H1 (cell line): ENCODE data around the gene AURKB. TPM values are rescaled to one million over a fixed set of nuclear protein-coding genes. Genes with fewer than 3 reads are reported as not detected.

Experiments used
- CTCF ChIA-PET: fragments of 300-600 bp; sonication (Branson Sonifier 250); formaldehyde crosslinking; loops from one replicate; lab custom pipeline; 2021; ENCODE audit not compliant: partially characterized antibody; lab: Charles Lee
- POLR2A ChIA-PET: fragments of 300-600 bp; sonication (Branson Sonifier 250); formaldehyde crosslinking; loops from one replicate; lab custom pipeline; 2021; ENCODE audit warnings: inconsistent platforms; ENCODE audit not compliant: partially characterized antibody; lab: Charles Lee
- DNase-seq, 2 experiments: peaks; one replicate each; pipeline versions ENCODE4 v3.0.0 to v3.0.0-alpha.2; 2010 to 2022; ENCODE audit warnings: low spot score in 2 of 2, low read depth in 1 of 2, mixed read lengths in 1 of 2
- FAIRE-seq: peaks from 2 replicates; lab custom pipeline; 2011; peaks lifted over from hg19 to GRCh38; lab: Jason Lieb, UNC
- H2AFZ ChIP-seq: 2 replicates; pipeline ENCODE4 v1.8.1; 2012; ENCODE audit warnings: low read length, inconsistent platforms
- H2AK5ac ChIP-seq: 2 replicates; pipeline ENCODE4 v1.6.1; 2013; ENCODE audit warnings: low read depth, low read length
- H2BK120ac ChIP-seq: replicated peaks from 2 replicates; pipeline ENCODE3; 2013; ENCODE audit warnings: low read depth, low read length, inconsistent platforms
- H2BK12ac ChIP-seq: 2 replicates; pipeline ENCODE4 v1.6.1; 2013; ENCODE audit warnings: low read depth, low read length
- H2BK15ac ChIP-seq: 2 replicates; pipeline ENCODE4 v1.6.1; 2013; ENCODE audit warnings: low read length
- H2BK20ac ChIP-seq: 2 replicates; pipeline ENCODE4 v1.6.1; 2013; ENCODE audit warnings: low read length
- H2BK5ac ChIP-seq: 2 replicates; pipeline ENCODE4 v1.6.1; 2013; ENCODE audit warnings: low read depth, low read length
- H3K14ac ChIP-seq: 2 replicates; pipeline ENCODE4 v1.6.1; 2013; ENCODE audit warnings: inconsistent platforms; ENCODE audit not compliant: insufficient read length
- H3K18ac ChIP-seq: 2 replicates; pipeline ENCODE4 v1.6.1; 2013; ENCODE audit warnings: low read length; ENCODE audit errors: extremely low read depth
- H3K23ac ChIP-seq: 2 replicates; pipeline ENCODE4 v1.6.1; 2013; ENCODE audit warnings: inconsistent platforms; ENCODE audit not compliant: insufficient read length
- H3K23me2 ChIP-seq: 2 replicates; pipeline ENCODE4 v1.6.1; 2013; ENCODE audit warnings: low read depth, low read length
- H3K27ac ChIP-seq: 2 replicates; pipeline ENCODE4 v1.6.1; 2011; ENCODE audit warnings: low read depth, low read length, inconsistent platforms
- H3K27me3 ChIP-seq, 4 experiments: replicated peaks in 1 of 4; 1 replicate in 1 of 4; 2 replicates in 3 of 4; pipeline versions ENCODE4 v1.6.1 to v1.8.1; 2011 to 2013; ENCODE audit warnings: low read length in 3 of 4, mild to moderate bottlenecking in 3 of 4, inconsistent platforms in 2 of 4, mixed read lengths in 2 of 4, moderate library complexity in 1 of 4; ENCODE audit not compliant: control insufficient read depth in 3 of 4, insufficient read depth in 3 of 4; ENCODE audit errors: extremely low read depth in 1 of 4
- H3K36me3 ChIP-seq, 4 experiments: 2 replicates each; pipeline versions ENCODE4 v1.6.1 to v1.8.1; 2011 to 2013; ENCODE audit warnings: mild to moderate bottlenecking in 4 of 4, low read length in 3 of 4, moderate library complexity in 2 of 4, control low read depth in 1 of 4, inconsistent platforms in 1 of 4; ENCODE audit not compliant: insufficient read depth in 4 of 4, control insufficient read depth in 2 of 4
- H3K4ac ChIP-seq: replicated peaks from 2 replicates; pipeline ENCODE3; 2013; ENCODE audit warnings: low read length, low read depth, mixed read lengths, inconsistent platforms; ENCODE audit not compliant: insufficient read length
- H3K4me1 ChIP-seq, 4 experiments: replicated peaks in 1 of 4; 1 replicate in 1 of 4; 2 replicates in 3 of 4; pipeline versions ENCODE4 v1.6.1 to v1.8.1; 2011 to 2013; ENCODE audit warnings: low read length in 3 of 4, inconsistent platforms in 2 of 4, mixed read lengths in 1 of 4; ENCODE audit not compliant: insufficient read depth in 4 of 4, control insufficient read depth in 3 of 4
- H3K4me2 ChIP-seq, 2 experiments: 2 replicates each; pipeline versions ENCODE4 v1.6.1 to v1.8.1; 2011 to 2013; ENCODE audit warnings: low read depth in 2 of 2, low read length in 2 of 2, control low read depth in 1 of 2, inconsistent platforms in 1 of 2, mild to moderate bottlenecking in 1 of 2; ENCODE audit not compliant: insufficient read depth in 1 of 2
- H3K4me3 ChIP-seq, 4 experiments: fragments of 200-600, 300-600 bp in 1 of 4; sonication (generic), shearing (Covaris generic), sonication (Bioruptor Twin) in 1 of 4; 2 replicates each; pipeline versions ENCODE4 v1.5.1 to v1.8.1; 2011 to 2016; ENCODE audit warnings: low read length in 4 of 4, low read depth in 3 of 4, control low read depth in 2 of 4, inconsistent platforms in 2 of 4, mild to moderate bottlenecking in 2 of 4, mixed read lengths in 1 of 4, moderate library complexity in 1 of 4; ENCODE audit not compliant: insufficient read depth in 2 of 4; ENCODE audit errors: extremely low read depth in 1 of 4
- H3K56ac ChIP-seq: replicated peaks from 2 replicates; pipeline ENCODE3; 2013; ENCODE audit warnings: low read depth, mild to moderate bottlenecking, mixed read lengths, low read length, inconsistent platforms; ENCODE audit not compliant: insufficient read length
- H3K79me1 ChIP-seq: 2 replicates; pipeline ENCODE4 v1.6.1; 2013; ENCODE audit warnings: low read depth, low read length, control low read depth
- H3K79me2 ChIP-seq, 2 experiments: 2 replicates each; pipeline versions ENCODE4 v1.6.1 to v1.8.1; 2012 to 2013; ENCODE audit warnings: low read length in 2 of 2, mild to moderate bottlenecking in 2 of 2, inconsistent platforms in 1 of 2; ENCODE audit not compliant: insufficient read depth in 2 of 2, control insufficient read depth in 1 of 2
- H3K9ac ChIP-seq, 4 experiments: replicated peaks in 1 of 4; 1 replicate in 1 of 4; 2 replicates in 3 of 4; pipeline versions ENCODE4 v1.6.1 to v1.8.1; 2011 to 2013; ENCODE audit warnings: low read depth in 3 of 4, low read length in 3 of 4, control low read depth in 2 of 4, mild to moderate bottlenecking in 2 of 4, moderate library complexity in 2 of 4, inconsistent platforms in 1 of 4; ENCODE audit errors: extremely low read depth in 1 of 4
- H3K9me3 ChIP-seq, 2 experiments: 2 replicates each; pipeline versions ENCODE4 v1.6.1 to v1.8.1; 2012 to 2013; ENCODE audit warnings: mild to moderate bottlenecking in 2 of 2, moderate library complexity in 2 of 2, control low read depth in 1 of 2, inconsistent platforms in 1 of 2, low read depth in 1 of 2, low read length in 1 of 2, mixed read lengths in 1 of 2; ENCODE audit not compliant: insufficient read depth in 2 of 2
- H4K20me1 ChIP-seq, 2 experiments: replicated peaks in 1 of 2; 2 replicates each; pipeline versions ENCODE3 to v1.8.1; 2011 to 2013; ENCODE audit warnings: inconsistent platforms in 2 of 2, low read length in 2 of 2, mild to moderate bottlenecking in 1 of 2; ENCODE audit not compliant: insufficient read depth in 2 of 2, control insufficient read depth in 1 of 2
- H4K5ac ChIP-seq: 2 replicates; pipeline ENCODE4 v1.6.1; 2013; ENCODE audit warnings: low read length, low read depth, mixed read lengths, inconsistent platforms; ENCODE audit not compliant: insufficient read length
- H4K8ac ChIP-seq: 2 replicates; pipeline ENCODE4 v1.8.0; 2013; ENCODE audit warnings: mild to moderate bottlenecking, moderate library complexity, low read length, inconsistent platforms; ENCODE audit not compliant: insufficient read depth; ENCODE audit errors: extremely low read depth
- H4K91ac ChIP-seq: replicated peaks from 2 replicates; pipeline ENCODE3; 2013; ENCODE audit warnings: low read length, mixed read lengths, inconsistent platforms; ENCODE audit not compliant: insufficient read length
- ATF3 ChIP-seq: IDR thresholded peaks from 2 replicates; pipeline ENCODE4 v1.6.1; 2011; ENCODE audit warnings: low read depth, mild to moderate bottlenecking, low read length; ENCODE audit not compliant: insufficient read depth
- CHD2 ChIP-seq: IDR thresholded peaks from 2 replicates; pipeline ENCODE4 v1.6.1; 2012; ENCODE audit warnings: low read length, improper control_type of control experiment
- CTCF ChIP-seq, 3 experiments: IDR thresholded peaks; 1 replicate in 2 of 3; 2 replicates in 1 of 3; pipeline versions ENCODE4 v1.5.1 to v1.6.1; 2011; ENCODE audit warnings: low read length in 3 of 3, mild to moderate bottlenecking in 3 of 3, inconsistent platforms in 2 of 3, low read depth in 1 of 3, moderate library complexity in 1 of 3; ENCODE audit not compliant: insufficient read depth in 1 of 3; ENCODE audit errors: control extremely low read depth in 1 of 3
- EGR1 ChIP-seq: IDR thresholded peaks from 2 replicates; pipeline ENCODE4 v1.6.1; 2011; ENCODE audit warnings: low read depth, low read length, borderline replicate concordance
- HDAC6 ChIP-seq: IDR thresholded peaks from one replicate; pipeline ENCODE4 v1.7.1; 2012; ENCODE audit warnings: low read depth, mild to moderate bottlenecking, inconsistent platforms, low read length, moderate library complexity
- JUN ChIP-seq: IDR thresholded peaks from 2 replicates; pipeline ENCODE4 v1.6.1; 2011; ENCODE audit warnings: low read depth, mild to moderate bottlenecking, improper control_type of control experiment, low read length
- POLR2AphosphoS5 ChIP-seq: IDR thresholded peaks from 2 replicates; pipeline ENCODE4 v1.6.1; 2011; ENCODE audit warnings: low read depth, low read length
- RXRA ChIP-seq: IDR thresholded peaks from 2 replicates; pipeline ENCODE4 v1.6.1; 2011; ENCODE audit warnings: low read depth, mild to moderate bottlenecking, low read length, moderate library complexity; ENCODE audit not compliant: insufficient read depth
- WGBS, 2 experiments: shearing (Covaris generic) in 1 of 2; methylation state at CpG; one replicate each; pipeline versions ENCODE4 v1.1.6 to v1.1.7; 2013 to 2015; ENCODE audit warnings: low lambda C conversion rate in 2 of 2, mixed read lengths in 2 of 2, inconsistent platforms in 1 of 2, low coverage in 1 of 2, missing lambda C conversion rate in 1 of 2; ENCODE audit not compliant: insufficient replicate concordance in 2 of 2, insufficient coverage in 1 of 2, insufficient read length in 1 of 2; ENCODE audit errors: extremely low coverage in 1 of 2, missing lambda C conversion rate in 1 of 2; 5-methylcytosine and 5-hydroxymethylcytosine counted together
- polyA plus RNA-seq, 7 experiments: library from polyadenylated mRNA; depleted of rRNA in 3 of 7; stranded (reverse) in 5 of 7; unstranded in 2 of 7; fragments of >200 nt in 5 of 7; fragments of 200-250 nt in 2 of 7; gene quantifications; 1 replicate in 5 of 7; 2 replicates in 1 of 7; 4 replicates in 1 of 7; pipeline versions ENCODE4 v1.2.1 to v1.2.3, GENCODE V29; 2011 to 2013; ENCODE audit warnings: missing spikeins in 2 of 7, mixed read lengths in 2 of 7
- total RNA-seq: library from RNA; stranded (reverse); fragmentation: NEBNext Ultra II Directional; extraction: Animal tissue kit (Norgen Biotek cat#: 25700); gene quantifications from 2 replicates; pipeline ENCODE4 v1.2.1, GENCODE V29; 2021

AURKB gene
- total and polyA plus RNA-seq, 2 of the 8 experiments (the other 6 are each of a cell fraction or from before 2014, with no cell fraction given) = 102 to 160 TPM

- FAIRE-seq (no peak), DNase-seq (no peak)
- no peak overlapping the region for H3K4me2 ChIP-seq
- no peak overlapping the region for H3K27ac ChIP-seq
- H2BK5ac ChIP-seq = no peak overlapping the region
- H2BK15ac ChIP-seq = no peak overlapping the region
- no peaks in the 10 kb centered on the region for H3K9me3 ChIP-seq
- peaks cover 8 to 9% of the 10 kb centered on the region in 2 experiments for H4K20me1 ChIP-seq
- peaks cover 26% of the 10 kb centered on the region for H3K23me2 ChIP-seq
- ChIA-PET CTCF (interaction anchor here (0.6 to 10.3 kb wide), 22 partner anchors 8 to 284 kb away, joined by 3 to 133 read pairs (median 4); partner anchors contain the start of genes ALOXE3, HES7 and TMEM107), POLR2A (interaction anchor here (0.9 to 15.7 kb wide), 6 partner anchors 9 to 66 kb away, joined by 3 to 289 read pairs (median 28); partner anchors contain the start of genes ALOXE3, HES7 and TMEM107)
- peaks cover 8% of the 10 kb centered on the region for H3K79me1 ChIP-seq
- no peak overlapping the region for H2BK20ac ChIP-seq
- H2AK5ac ChIP-seq = no peak overlapping the region
- no peak overlapping the region for H4K91ac ChIP-seq
- H3K27me3 ChIP-seq = no peaks in the 10 kb centered on the region
- no peak for TF ChIP-seq CTCF (IDR thresholded peaks at IDR 0.05; ENCODE audit: control extremely low read depth in 1 of 3, insufficient read depth in 1 of 3, low read depth in 1 of 3, low read length in 3 of 3)
- no peak for TF ChIP-seq ATF3
- TF ChIP-seq RXRA = no peak
- TF ChIP-seq HDAC6 = no peak
- TF ChIP-seq JUN = no peak
- TF ChIP-seq POLR2AphosphoS5 = no peak
- TF ChIP-seq CHD2 = no peak
- no peak for TF ChIP-seq EGR1
- H3K18ac ChIP-seq = no peak overlapping the region
- peaks cover 0 to 10% (median 5%) of the 10 kb centered on the region in 4 experiments; a peak in 6 of 8 replicates for H3K36me3 ChIP-seq
- H3K14ac ChIP-seq = no peak overlapping the region
- WGBS, 2 experiments = 75% methylated on average over 2 of the region's 3 CpGs; no CpG with 5 or more reads in 1 of the 2 experiments
- peaks cover 0 to 15% of the 10 kb centered on the region in 2 experiments; a peak in 2 of 4 replicates for H3K79me2 ChIP-seq
- no peak overlapping the region for H4K5ac ChIP-seq
- H2BK120ac ChIP-seq = no peak overlapping the region
- no peak overlapping the region for H3K56ac ChIP-seq
- no peak overlapping the region for H3K9ac ChIP-seq
- H2AFZ ChIP-seq = no peak overlapping the region
- H3K4me1 ChIP-seq = peaks cover 10 to 35% (median 21%) of the 10 kb centered on the region in 4 experiments
- no peak overlapping the region for H3K4me3 ChIP-seq
- H3K4ac ChIP-seq = no peak overlapping the region
- no peak overlapping the region for H3K23ac ChIP-seq
- H2BK12ac ChIP-seq = no peak overlapping the region
- H4K8ac ChIP-seq = no peak overlapping the region
These were observed 51.4 kb downstream of the AURKB start for GRCh38 chr17:8159032-8159400.
